Measurements from ENCODE around the gene BACH2.

- TF ChIP-seq, protein P1, sequence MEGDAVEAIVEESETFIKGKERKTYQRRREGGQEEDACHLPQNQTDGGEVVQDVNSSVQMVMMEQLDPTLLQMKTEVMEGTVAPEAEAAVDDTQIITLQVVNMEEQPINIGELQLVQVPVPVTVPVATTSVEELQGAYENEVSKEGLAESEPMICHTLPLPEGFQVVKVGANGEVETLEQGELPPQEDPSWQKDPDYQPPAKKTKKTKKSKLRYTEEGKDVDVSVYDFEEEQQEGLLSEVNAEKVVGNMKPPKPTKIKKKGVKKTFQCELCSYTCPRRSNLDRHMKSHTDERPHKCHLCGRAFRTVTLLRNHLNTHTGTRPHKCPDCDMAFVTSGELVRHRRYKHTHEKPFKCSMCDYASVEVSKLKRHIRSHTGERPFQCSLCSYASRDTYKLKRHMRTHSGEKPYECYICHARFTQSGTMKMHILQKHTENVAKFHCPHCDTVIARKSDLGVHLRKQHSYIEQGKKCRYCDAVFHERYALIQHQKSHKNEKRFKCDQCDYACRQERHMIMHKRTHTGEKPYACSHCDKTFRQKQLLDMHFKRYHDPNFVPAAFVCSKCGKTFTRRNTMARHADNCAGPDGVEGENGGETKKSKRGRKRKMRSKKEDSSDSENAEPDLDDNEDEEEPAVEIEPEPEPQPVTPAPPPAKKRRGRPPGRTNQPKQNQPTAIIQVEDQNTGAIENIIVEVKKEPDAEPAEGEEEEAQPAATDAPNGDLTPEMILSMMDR (IDR thresholded peaks at IDR 0.05 in 2 of 3, conservative IDR thresholded peaks at IDR 0.05 in 1 of 3; ENCODE audit: borderline replicate concordance in 1 of 3, insufficient read depth in 1 of 3, low read depth in 2 of 3, low read length in 2 of 3) = no peak
- TF ChIP-seq FOSL1 (IDR thresholded peaks at IDR 0.05; ENCODE audit: low read depth) (no peak), ZNF274 (IDR thresholded peaks at IDR 0.05; ENCODE audit: low read depth, low read length) (no peak), POLR2AphosphoS5 (IDR thresholded peaks at IDR 0.05; ENCODE audit: low read depth, low read length) (no peak), MAX (IDR thresholded peaks at IDR 0.05) (no peak), EZH2 (IDR thresholded peaks at IDR 0.05) (no peak), ELF1 (IDR thresholded peaks at IDR 0.05; ENCODE audit: borderline replicate concordance, low read depth) (no peak), SRF (IDR thresholded peaks at IDR 0.05; ENCODE audit: low read depth) (no peak), CBX3 (IDR thresholded peaks at IDR 0.05; ENCODE audit: low read depth) (no peak), RAD21 (IDR thresholded peaks at IDR 0.05; ENCODE audit: low read depth) (no peak), ZFX (IDR thresholded peaks at IDR 0.05) (no peak), EZH2phosphoT487 (IDR thresholded peaks at IDR 0.05; ENCODE audit: borderline replicate concordance) (no peak)
- TF ChIP-seq, protein P2, sequence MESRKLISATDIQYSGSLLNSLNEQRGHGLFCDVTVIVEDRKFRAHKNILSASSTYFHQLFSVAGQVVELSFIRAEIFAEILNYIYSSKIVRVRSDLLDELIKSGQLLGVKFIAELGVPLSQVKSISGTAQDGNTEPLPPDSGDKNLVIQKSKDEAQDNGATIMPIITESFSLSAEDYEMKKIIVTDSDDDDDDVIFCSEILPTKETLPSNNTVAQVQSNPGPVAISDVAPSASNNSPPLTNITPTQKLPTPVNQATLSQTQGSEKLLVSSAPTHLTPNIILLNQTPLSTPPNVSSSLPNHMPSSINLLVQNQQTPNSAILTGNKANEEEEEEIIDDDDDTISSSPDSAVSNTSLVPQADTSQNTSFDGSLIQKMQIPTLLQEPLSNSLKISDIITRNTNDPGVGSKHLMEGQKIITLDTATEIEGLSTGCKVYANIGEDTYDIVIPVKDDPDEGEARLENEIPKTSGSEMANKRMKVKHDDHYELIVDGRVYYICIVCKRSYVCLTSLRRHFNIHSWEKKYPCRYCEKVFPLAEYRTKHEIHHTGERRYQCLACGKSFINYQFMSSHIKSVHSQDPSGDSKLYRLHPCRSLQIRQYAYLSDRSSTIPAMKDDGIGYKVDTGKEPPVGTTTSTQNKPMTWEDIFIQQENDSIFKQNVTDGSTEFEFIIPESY (IDR thresholded peaks at IDR 0.05; ENCODE audit: extremely low read depth, insufficient replicate concordance, low read length) = no peak
- TF ChIP-seq, protein P3, sequence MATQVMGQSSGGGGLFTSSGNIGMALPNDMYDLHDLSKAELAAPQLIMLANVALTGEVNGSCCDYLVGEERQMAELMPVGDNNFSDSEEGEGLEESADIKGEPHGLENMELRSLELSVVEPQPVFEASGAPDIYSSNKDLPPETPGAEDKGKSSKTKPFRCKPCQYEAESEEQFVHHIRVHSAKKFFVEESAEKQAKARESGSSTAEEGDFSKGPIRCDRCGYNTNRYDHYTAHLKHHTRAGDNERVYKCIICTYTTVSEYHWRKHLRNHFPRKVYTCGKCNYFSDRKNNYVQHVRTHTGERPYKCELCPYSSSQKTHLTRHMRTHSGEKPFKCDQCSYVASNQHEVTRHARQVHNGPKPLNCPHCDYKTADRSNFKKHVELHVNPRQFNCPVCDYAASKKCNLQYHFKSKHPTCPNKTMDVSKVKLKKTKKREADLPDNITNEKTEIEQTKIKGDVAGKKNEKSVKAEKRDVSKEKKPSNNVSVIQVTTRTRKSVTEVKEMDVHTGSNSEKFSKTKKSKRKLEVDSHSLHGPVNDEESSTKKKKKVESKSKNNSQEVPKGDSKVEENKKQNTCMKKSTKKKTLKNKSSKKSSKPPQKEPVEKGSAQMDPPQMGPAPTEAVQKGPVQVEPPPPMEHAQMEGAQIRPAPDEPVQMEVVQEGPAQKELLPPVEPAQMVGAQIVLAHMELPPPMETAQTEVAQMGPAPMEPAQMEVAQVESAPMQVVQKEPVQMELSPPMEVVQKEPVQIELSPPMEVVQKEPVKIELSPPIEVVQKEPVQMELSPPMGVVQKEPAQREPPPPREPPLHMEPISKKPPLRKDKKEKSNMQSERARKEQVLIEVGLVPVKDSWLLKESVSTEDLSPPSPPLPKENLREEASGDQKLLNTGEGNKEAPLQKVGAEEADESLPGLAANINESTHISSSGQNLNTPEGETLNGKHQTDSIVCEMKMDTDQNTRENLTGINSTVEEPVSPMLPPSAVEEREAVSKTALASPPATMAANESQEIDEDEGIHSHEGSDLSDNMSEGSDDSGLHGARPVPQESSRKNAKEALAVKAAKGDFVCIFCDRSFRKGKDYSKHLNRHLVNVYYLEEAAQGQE (IDR thresholded peaks at IDR 0.05; ENCODE audit: low read depth) = no peak
These were observed 171.7 kb downstream of the BACH2 start for GRCh38 chr6:90124874-90125510.

Data from HCT116 (cell line).